Endothelial cell of umbilical vein (primary cell): ENCODE measurements around the gene SCAPER.

ENCODE experiments used
- EZH2 ChIP-seq: IDR thresholded peaks from 2 replicates; pipeline ENCODE4 v1.6.1; 2012; ENCODE audit warnings: borderline replicate concordance, low read depth, mild to moderate bottlenecking, moderate library complexity, low read length, inconsistent platforms; ENCODE audit not compliant: severe bottlenecking
- TF ChIP-seq, protein P1 (sequence below), 2 donors: IDR thresholded peaks; 1 replicate in 1 of 2; 2 replicates in 1 of 2; pipeline ENCODE4 v1.5.1; 2011; ENCODE audit warnings: low read length in 2 of 2, mild to moderate bottlenecking in 2 of 2, moderate library complexity in 2 of 2, control low read depth in 1 of 2, inconsistent platforms in 1 of 2, low read depth in 1 of 2; ENCODE audit not compliant: insufficient read depth in 1 of 2; ENCODE audit errors: extremely low read depth in 1 of 2

DNA sequence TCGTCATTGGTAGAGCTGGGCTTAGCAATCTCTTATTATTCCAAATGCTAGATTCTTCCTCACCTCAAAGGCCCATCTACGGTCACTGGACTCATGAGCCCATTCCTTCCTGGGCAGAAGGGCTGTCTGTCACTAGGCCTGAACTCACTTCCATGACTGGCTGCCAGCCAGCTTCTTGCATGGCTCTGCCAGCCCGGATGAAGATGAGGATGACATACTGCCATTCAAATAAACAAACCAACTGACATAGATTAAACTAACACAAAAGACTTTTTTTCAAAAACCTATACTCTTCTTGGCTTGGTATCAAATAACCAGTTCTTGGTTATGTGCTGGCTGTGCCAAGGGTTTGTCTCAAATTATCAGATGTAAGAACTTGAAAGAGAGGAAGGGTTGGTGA, 544.7 kb downstream of the SCAPER start:
- no peak for TF ChIP-seq EZH2
- TF ChIP-seq, protein P1, sequence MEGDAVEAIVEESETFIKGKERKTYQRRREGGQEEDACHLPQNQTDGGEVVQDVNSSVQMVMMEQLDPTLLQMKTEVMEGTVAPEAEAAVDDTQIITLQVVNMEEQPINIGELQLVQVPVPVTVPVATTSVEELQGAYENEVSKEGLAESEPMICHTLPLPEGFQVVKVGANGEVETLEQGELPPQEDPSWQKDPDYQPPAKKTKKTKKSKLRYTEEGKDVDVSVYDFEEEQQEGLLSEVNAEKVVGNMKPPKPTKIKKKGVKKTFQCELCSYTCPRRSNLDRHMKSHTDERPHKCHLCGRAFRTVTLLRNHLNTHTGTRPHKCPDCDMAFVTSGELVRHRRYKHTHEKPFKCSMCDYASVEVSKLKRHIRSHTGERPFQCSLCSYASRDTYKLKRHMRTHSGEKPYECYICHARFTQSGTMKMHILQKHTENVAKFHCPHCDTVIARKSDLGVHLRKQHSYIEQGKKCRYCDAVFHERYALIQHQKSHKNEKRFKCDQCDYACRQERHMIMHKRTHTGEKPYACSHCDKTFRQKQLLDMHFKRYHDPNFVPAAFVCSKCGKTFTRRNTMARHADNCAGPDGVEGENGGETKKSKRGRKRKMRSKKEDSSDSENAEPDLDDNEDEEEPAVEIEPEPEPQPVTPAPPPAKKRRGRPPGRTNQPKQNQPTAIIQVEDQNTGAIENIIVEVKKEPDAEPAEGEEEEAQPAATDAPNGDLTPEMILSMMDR (IDR thresholded peaks at IDR 0.05; ENCODE audit: extremely low read depth in 1 of 2, insufficient read depth in 1 of 2, low read depth in 1 of 2, low read length in 2 of 2), result no peak
